DND-41 (cell line): ENCODE results near the gene SRRM4.

Experiments used
- ATAC-seq: fragments of 200-7000 bp; cut with Tn5 transposase; 3 replicates; pipeline ENCODE4 v1.9.1; 2021; ENCODE audit warnings: low read depth; ENCODE audit not compliant: insufficient read depth
- DNase-seq: peaks from one replicate; pipeline ENCODE4 v3.0.0-alpha.2; 2020
- H2AFZ ChIP-seq: 2 replicates; pipeline ENCODE4 v1.6.0; 2012; ENCODE audit warnings: low read depth, low read length
- H3K27ac ChIP-seq: 2 replicates; pipeline ENCODE4 v1.5.1; 2012; ENCODE audit warnings: low read length, inconsistent platforms
- H3K27me3 ChIP-seq: fragments of 200-600 bp; sonication (generic); 2 replicates; pipeline ENCODE4 v1.6.0; 2012; ENCODE audit warnings: low read length, mild to moderate bottlenecking, inconsistent platforms; ENCODE audit not compliant: insufficient read depth, poor library complexity
- H3K36me3 ChIP-seq: 2 replicates; pipeline ENCODE4 v1.5.1; 2012; ENCODE audit warnings: low read length, inconsistent platforms; ENCODE audit not compliant: insufficient read depth
- H3K4me1 ChIP-seq: 2 replicates; pipeline ENCODE4 v1.5.1; 2012; ENCODE audit warnings: mild to moderate bottlenecking, low read length; ENCODE audit not compliant: insufficient read depth
- H3K4me2 ChIP-seq: 2 replicates; pipeline ENCODE4 v1.6.0; 2012; ENCODE audit warnings: mild to moderate bottlenecking, moderate library complexity, low read length, inconsistent platforms; ENCODE audit not compliant: insufficient read depth
- H3K4me3 ChIP-seq, 2 experiments: fragments of 200-600 bp in 1 of 2; shearing (Covaris generic) in 1 of 2; 2 replicates each; pipeline ENCODE4 v1.5.1; 2012 to 2016; ENCODE audit warnings: inconsistent platforms in 2 of 2, low read length in 2 of 2, mild to moderate bottlenecking in 2 of 2, low read depth in 1 of 2, moderate library complexity in 1 of 2
- H3K79me2 ChIP-seq: 2 replicates; pipeline ENCODE4 v1.6.0; 2012; ENCODE audit warnings: low read length, inconsistent platforms; ENCODE audit not compliant: insufficient read depth
- H3K9ac ChIP-seq: 2 replicates; pipeline ENCODE4 v1.6.0; 2012; ENCODE audit warnings: low read depth, mild to moderate bottlenecking, inconsistent platforms, low read length, moderate library complexity
- H3K9me3 ChIP-seq: 2 replicates; pipeline ENCODE4 v1.5.1; 2012; ENCODE audit warnings: low read length, moderate library complexity, mild to moderate bottlenecking, inconsistent platforms; ENCODE audit not compliant: insufficient read depth, severe bottlenecking
- H4K20me1 ChIP-seq: 2 replicates; pipeline ENCODE4 v1.6.0; 2012; ENCODE audit warnings: low read length; ENCODE audit not compliant: insufficient read depth
- CTCF ChIP-seq: IDR thresholded peaks from 2 replicates; pipeline ENCODE4 v1.5.1; 2012; ENCODE audit warnings: borderline replicate concordance, low read length, moderate library complexity, mild to moderate bottlenecking; ENCODE audit not compliant: poor library complexity, severe bottlenecking; ENCODE audit errors: extremely low read depth
- EZH2 ChIP-seq: IDR thresholded peaks from 3 replicates; pipeline ENCODE4 v1.6.1; 2012; ENCODE audit warnings: borderline replicate concordance, low read depth, mild to moderate bottlenecking, moderate library complexity, low read length, inconsistent platforms; ENCODE audit not compliant: severe bottlenecking

The SRRM4 gene

GRCh38 chr12:118970856-118971255 lies 10.5 kb upstream of the SRRM4 start:
- no peak for DNase-seq
- no peaks in the 10 kb centered on the region for H3K4me1 ChIP-seq
- H3K4me3 ChIP-seq, result no peak overlapping the region
- H3K4me2 ChIP-seq, result no peak overlapping the region
- ATAC-seq, result no peak
- H3K36me3 ChIP-seq, result no peaks in the 10 kb centered on the region
- no peaks in the 10 kb centered on the region for H3K9me3 ChIP-seq
- no peaks in the 10 kb centered on the region for H4K20me1 ChIP-seq
- no peak overlapping the region for H3K9ac ChIP-seq
- no peak for TF ChIP-seq CTCF
- no peak for TF ChIP-seq EZH2
- no peak overlapping the region for H2AFZ ChIP-seq
- H3K79me2 ChIP-seq, result no peaks in the 10 kb centered on the region
- H3K27me3 ChIP-seq, result no peaks in the 10 kb centered on the region
- no peak overlapping the region for H3K27ac ChIP-seq

GRCh38 chr12:118972982-118973381 lies 8.4 kb upstream of the SRRM4 start:
- H3K4me3 ChIP-seq, result no peak overlapping the region
- TF ChIP-seq EZH2 (no peak), CTCF (no peak)
- no peak for DNase-seq
- H3K4me2 ChIP-seq, result no peak overlapping the region
- H3K9me3 ChIP-seq, result no peaks in the 10 kb centered on the region
- no peaks in the 10 kb centered on the region for H4K20me1 ChIP-seq
- H3K27ac ChIP-seq, result no peak overlapping the region
- H2AFZ ChIP-seq, result no peak overlapping the region
- H3K36me3 ChIP-seq, result no peaks in the 10 kb centered on the region
- H3K27me3 ChIP-seq, result no peaks in the 10 kb centered on the region
- H3K9ac ChIP-seq, result no peak overlapping the region
- no peaks in the 10 kb centered on the region for H3K79me2 ChIP-seq
- no peak for ATAC-seq
- H3K4me1 ChIP-seq, result no peaks in the 10 kb centered on the region

GRCh38 chr12:118979763-118980406 lies 1.5 kb upstream of the SRRM4 start:
- no peaks in the 10 kb centered on the region for H3K36me3 ChIP-seq
- H3K4me3 ChIP-seq, result no peak overlapping the region
- TF ChIP-seq EZH2, result no peak
- TF ChIP-seq CTCF, result peak; percentile 72
- ATAC-seq, result no peak
- peak; percentile 28 for DNase-seq
- H3K79me2 ChIP-seq, result no peaks in the 10 kb centered on the region
- no peak overlapping the region for H2AFZ ChIP-seq
- no peaks in the 10 kb centered on the region for H3K9me3 ChIP-seq
- no peak overlapping the region for H3K9ac ChIP-seq
- H3K27ac ChIP-seq, result no peak overlapping the region
- no peaks in the 10 kb centered on the region for H3K27me3 ChIP-seq
- H3K4me1 ChIP-seq, result no peaks in the 10 kb centered on the region
- no peaks in the 10 kb centered on the region for H4K20me1 ChIP-seq
- H3K4me2 ChIP-seq, result no peak overlapping the region

GRCh38 chr12:118980407-118981014 lies 830 bp upstream of the SRRM4 start:
- H3K27ac ChIP-seq, result no peak overlapping the region
- DNase-seq (no peak), ATAC-seq (no peak)
- TF ChIP-seq EZH2 (no peak), CTCF (no peak)
- no peak overlapping the region for H2AFZ ChIP-seq
- H3K4me3 ChIP-seq, result no peak overlapping the region
- H3K4me1 ChIP-seq, result no peaks in the 10 kb centered on the region
- no peaks in the 10 kb centered on the region for H3K36me3 ChIP-seq
- H3K27me3 ChIP-seq, result no peaks in the 10 kb centered on the region
- no peaks in the 10 kb centered on the region for H4K20me1 ChIP-seq
- H3K4me2 ChIP-seq, result no peak overlapping the region
- no peaks in the 10 kb centered on the region for H3K79me2 ChIP-seq
- no peak overlapping the region for H3K9ac ChIP-seq
- no peaks in the 10 kb centered on the region for H3K9me3 ChIP-seq
